Embryonic facial prominence (tissue), 1 donor: ENCODE results near the gene SLC30A3.

Experiments
- DNase-seq: peaks from one replicate; pipeline ENCODE4 v3.0.0-alpha.2; 2016; ENCODE audit errors: extremely low spot score

The SLC30A3 gene

DNA sequence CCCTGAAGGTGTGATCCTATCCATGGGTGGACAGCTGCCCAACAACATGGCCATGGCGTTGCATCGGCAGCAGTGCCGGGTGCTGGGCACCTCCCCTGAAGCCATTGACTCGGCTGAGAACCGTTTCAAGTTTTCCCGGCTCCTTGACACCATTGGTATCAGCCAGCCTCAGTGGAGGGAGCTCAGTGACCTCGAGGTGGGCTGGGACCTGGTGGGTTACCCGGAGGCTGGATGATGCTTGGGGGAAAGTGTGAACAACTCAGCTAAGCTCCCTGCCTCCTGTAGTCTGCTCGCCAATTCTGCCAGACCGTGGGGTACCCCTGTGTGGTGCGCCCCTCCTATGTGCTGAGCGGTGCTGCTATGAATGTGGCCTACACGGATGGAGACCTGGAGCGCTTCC is 29.5 kb downstream of the SLC30A3 start:
- no peak for DNase-seq

DNA sequence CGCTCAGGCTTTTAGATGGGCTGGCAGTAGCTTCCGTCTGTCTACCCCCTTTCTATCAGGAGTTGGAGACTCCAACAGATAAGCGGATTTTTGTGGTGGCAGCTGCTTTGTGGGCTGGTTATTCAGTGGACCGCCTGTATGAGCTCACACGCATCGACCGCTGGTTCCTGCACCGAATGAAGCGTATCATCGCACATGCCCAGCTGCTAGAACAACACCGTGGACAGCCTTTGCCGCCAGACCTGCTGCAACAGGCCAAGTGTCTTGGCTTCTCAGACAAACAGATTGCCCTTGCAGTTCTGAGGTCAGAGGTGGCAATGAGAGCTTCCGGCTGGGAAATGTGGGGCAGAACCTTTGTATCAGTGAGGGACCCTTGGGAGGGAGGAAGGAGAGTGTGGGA is 30.9 kb downstream of the SLC30A3 start:
- no peak for DNase-seq

DNA sequence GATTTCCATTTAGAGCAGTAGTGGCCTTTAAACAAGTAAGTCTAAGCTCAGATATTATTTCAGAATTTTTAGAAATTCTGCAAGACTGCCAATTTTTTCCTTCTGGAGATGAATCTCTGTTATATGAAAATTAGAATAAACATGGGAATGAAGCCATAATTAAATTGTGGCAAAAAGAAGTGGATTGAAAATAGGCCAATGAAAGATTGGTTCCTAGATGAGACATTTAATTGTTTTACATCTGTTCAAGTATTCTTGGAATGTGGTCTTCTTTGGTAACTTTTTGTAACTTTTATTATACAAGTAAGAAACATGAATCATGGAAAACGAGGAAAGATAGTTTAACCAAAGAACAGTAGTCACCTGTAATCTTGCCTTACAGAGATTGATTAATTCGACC is 35.3 kb downstream of the SLC30A3 start:
- DNase-seq = no peak

DNA sequence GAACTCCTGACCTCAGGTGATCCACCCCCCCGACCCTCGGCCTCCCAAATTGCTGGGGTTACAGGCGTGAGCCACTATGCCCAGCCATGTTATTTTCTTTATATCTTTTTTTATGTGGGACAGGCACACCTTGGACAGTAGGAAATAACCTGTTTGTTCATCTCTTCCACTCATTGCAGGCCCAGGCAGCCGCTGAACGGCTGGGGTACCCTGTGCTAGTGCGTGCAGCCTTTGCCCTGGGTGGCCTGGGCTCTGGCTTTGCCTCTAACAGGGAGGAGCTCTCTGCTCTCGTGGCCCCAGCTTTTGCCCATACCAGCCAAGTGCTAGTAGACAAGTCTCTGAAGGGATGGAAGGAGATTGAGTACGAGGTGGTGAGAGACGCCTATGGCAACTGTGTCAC is 37.3 kb downstream of the SLC30A3 start:
- no peak for DNase-seq

DNA sequence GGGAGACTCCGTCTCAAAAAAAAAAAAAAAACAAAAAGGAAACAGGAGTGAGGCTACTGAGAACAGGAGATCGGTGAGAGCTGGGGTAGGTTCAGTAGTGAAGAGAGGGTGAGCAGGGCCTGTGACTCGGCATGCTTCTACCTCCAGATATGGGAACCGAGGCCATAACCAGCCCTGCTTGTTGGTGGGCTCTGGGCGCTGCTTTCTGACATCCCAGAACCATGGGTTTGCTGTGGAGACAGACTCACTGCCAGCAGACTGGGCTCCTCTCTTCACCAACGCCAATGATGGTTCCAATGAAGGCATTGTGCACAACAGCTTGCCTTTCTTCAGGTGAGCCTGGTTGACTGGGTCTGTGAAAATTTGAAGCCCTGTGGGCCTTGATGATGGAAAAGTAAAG is 39.4 kb downstream of the SLC30A3 start:
- DNase-seq = no peak

DNA sequence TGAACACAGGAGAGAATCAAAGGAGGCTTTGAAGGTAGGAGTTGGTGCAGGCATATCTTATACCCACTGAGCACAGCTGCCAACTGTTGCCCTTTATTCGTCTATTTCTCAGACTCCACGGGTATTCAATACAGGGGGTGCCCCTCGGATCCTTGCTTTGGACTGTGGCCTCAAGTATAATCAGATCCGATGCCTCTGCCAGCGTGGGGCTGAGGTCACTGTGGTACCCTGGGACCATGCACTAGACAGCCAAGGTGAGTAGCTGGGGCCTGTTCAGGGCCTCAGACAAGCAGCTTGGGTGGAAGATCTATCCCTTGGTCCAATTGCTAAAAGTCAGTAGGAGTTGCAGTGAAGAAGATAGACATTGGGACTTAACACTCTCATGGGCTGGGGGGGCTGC is 40.4 kb downstream of the SLC30A3 start:
- no peak for DNase-seq

DNA sequence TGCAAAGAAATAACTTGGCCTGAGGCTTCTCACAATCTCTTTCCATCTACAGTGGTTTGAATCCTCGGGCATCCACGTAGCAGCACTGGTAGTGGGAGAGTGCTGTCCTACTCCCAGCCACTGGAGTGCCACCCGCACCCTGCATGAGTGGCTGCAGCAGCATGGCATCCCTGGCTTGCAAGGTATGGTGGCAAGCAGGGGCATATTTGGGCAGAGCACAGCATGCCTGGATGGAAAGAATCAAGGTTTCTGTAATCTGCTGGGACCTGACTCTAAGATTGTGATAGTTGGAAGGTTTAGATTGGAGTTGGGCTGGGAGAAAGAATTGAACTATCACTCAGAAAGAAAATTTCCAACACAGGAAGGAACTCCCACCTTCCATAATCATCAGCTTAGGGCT is 41.7 kb downstream of the SLC30A3 start:
- DNase-seq = no peak

DNA sequence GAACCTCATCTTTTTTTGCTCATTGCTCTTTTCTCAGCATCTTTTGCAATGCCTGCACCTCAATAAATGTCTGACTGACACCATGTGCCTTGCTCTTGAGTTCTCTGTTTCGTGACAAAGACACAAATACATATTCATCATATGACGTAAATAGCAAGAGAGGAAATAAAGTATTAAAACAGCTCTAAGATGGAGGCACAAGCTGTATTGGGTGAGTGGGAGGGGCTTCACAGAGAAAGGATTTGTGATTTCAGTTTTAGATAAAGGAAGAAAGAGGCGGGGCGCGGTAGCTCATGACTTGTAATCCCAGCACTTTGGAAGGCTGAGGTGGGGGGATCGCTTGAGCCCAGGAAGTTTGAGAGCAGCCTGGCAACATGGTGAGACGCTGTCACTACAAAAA is 42.8 kb downstream of the SLC30A3 start:
- DNase-seq = no peak

DNA sequence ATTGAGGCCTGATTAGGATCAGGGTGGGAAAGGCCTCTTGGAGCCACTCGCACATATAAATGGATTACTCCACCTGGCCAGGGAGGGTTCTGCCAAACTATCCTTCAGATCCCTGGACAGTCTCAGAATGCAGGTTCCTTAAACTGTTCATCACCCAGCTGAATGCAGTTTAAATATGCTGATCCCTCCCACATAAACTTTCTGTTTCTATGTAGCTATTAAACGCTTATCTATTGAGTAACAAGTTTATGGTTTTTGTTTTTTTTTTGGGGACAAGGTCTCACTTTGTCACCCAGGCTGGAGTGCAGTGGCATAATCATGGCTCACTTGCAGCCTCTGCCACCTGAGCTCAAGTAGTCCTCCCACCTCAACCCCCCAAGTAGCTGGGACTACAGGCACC is 43.8 kb downstream of the SLC30A3 start:
- DNase-seq = no peak

DNA sequence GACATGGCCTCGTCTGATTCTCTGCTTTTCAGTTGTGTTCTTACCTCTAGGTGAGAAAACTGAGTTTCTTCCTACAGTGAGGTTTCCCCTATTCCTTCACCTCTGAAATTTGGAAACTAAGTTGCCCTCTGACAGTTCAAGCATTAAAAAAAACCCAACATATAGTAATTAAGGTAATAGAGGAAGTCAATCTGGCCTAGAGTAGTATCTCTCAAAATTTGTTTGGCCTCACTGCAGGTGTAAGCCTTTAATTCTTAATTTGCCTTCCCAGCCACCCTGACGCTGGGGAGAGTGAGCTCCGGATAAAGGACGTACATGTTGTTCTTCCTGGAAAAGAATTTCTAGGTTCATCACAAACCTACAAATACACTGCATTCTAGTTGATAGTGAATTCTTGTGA is 44.2 kb downstream of the SLC30A3 start:
- no peak for DNase-seq

DNA sequence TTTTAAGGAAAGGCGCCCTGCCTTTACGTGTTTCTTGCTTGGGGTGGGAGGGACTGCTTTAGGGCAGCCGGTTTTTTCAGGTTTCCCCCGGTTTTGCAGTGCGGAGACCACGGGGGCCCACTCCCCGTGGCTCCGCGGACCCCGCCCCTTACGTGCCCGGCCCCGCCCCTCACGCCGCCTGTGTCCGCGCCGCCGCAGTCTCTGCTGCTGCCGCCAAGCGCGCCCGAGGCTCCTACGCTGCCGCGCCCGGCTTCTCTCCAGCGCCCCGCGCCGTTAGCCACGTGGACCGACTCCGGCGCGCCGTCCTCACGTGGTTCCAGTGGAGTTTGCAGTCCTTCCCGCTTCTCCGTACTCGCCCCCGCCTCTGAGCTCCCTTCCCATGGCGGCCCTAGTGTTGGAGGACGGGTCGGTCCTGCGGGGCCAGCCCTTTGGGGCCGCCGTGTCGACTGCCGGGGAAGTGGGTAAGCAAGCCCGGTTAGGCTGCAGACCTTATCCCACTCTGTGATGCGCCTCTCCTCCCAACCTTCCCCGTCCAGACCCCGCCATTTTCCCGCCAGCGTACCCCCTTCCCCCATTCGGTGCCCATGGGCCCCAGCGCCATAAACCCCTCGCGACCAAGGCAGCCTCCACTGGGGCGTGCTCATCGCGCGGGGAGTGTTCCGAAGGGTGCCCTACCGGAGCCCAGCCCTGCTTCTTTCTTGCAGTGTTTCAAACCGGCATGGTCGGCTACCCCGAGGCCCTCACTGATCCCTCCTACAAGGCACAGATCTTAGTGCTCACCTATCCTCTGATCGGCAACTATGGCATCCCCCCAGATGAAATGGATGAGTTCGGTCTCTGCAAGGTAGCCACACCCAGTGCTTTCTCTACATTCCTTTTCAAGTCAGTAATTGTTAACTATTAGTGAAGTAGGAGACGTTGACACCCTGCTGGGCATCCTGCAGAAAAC is 45.4 kb downstream of the SLC30A3 start, which contains the start of gene CAD:
CAD (plus strand) TSS at position 197 of the 949 bp plus-strand sequence; CDS start at position 380, 183 bp downstream.
- DNase-seq = peak; percentile 66

DNA sequence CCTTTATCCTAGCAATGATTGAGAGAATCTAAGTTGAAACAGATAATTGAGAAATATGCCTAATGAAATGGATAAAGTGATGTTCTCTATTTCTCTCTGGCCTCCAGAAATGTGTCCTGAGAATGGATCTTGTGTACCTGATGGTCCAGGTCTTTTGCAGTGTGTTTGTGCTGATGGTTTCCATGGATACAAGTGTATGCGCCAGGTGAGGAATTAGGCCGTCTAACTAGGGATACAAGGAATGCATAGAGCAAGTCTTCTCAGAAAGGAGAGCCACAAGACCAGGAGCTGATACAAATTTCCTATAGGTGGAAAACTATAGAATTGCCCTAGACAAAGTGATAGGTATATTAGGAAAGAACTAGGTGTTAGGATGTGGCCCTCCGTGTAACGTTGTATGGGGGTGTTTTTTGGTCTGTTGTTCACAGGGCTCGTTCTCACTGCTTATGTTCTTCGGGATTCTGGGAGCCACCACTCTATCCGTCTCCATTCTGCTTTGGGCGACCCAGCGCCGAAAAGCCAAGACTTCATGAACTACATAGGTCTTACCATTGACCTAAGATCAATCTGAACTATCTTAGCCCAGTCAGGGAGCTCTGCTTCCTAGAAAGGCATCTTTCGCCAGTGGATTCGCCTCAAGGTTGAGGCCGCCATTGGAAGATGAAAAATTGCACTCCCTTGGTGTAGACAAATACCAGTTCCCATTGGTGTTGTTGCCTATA is 46.3 kb downstream of the SLC30A3 start:
- DNase-seq = no peak

DNA sequence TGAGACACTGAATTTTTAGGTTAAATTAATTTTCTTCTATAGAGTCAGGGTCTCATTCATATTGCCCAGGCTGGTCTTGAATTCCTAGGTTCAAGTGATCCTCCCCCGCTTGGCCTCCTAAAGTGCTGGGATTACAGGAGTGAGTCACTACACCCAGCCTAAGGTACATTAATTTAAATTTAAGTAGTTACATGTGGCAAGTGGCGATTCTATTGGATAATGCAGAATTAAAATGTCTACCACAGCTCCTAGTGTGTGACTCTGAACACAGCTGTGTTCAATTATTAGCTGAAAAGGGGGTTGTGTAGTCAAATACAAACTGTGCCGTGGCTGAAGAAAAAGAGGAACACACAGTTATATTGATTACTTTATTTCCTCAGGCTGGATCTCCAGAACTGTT is 47.9 kb downstream of the SLC30A3 start:
- DNase-seq = no peak

DNA sequence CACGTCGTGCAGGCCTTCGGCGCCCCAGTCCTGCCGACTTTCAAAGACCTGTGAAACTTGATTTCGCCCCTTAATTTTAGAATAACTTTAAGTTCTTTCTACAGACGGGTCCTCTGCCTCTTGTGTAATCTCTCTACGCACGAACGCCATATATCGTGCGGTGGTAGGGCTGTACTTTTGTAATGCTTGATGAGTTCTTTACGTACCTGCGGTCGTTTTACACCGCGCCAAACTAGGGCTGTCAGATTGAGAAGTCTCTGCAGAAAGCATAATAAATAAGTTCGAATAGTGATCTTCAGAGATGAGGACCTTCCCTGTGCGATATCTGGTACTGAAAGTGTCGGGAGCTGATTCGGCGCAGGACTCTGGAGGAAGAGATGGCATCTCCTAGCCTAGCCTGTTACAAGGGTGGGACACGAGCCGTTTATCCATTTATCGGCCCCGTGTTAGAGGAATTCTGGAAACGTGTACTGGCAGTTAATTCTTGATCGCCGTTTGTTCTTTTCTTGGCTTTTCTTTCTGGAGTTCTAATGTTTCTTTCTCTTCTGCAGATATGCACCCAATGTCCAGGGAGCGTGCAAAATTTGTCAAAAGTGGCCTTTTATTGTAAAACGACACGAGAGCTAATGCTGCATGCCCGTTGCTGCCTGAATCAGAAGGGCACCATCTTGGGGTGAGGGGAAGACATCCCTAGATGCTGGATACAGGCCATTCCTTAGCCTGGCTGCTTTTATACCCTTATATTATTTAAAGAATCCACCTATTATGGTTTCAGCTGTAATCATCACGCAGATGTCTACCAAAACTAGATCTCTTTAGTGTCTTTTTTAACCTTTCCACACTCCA is 50.0 kb downstream of the SLC30A3 start:
- no peak for DNase-seq

DNA sequence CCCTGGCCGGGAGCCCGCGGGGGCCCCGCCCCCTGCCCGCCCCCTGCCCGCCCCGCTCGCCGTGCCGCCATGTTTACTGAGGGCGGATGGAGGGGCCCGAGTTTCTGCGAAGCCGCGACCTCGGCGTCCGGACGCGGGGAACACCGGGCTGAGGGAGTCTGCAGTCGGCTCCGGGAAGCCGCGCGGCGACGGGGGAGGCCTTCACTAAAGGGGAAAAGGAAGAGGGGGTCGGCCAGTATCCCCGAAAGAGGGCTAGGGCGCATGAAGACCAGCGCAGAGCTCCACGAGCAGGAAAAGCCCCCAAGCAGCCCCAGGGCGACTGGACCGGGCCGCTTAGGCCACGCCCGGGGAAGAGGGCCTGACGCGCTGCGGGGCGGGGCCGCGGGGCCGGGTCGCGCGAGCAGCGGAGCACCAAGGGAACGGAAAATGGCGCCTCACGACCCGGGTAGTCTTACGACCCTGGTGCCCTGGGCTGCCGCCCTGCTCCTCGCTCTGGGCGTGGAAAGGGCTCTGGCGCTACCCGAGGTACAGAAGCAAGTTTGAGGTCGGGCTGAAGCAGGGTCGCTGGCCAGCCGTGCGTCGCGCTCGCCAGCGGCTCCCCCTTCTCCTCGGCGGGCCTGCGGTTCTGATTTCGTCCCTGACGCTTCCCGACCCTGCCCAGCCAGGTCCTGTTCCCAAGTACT is 50.8 kb downstream of the SLC30A3 start, which contains the start of the genes ATRAID and SLC5A6:
ATRAID (plus strand) TSS at position 99 of the 683 bp plus-strand sequence; CDS start at position 427, 328 bp downstream.
SLC5A6 (minus strand) TSS at position 326 of the 683 bp plus-strand sequence. CDS start 4,618 bp downstream, outside the sequence.
- peak; percentile 81 for DNase-seq

DNA sequence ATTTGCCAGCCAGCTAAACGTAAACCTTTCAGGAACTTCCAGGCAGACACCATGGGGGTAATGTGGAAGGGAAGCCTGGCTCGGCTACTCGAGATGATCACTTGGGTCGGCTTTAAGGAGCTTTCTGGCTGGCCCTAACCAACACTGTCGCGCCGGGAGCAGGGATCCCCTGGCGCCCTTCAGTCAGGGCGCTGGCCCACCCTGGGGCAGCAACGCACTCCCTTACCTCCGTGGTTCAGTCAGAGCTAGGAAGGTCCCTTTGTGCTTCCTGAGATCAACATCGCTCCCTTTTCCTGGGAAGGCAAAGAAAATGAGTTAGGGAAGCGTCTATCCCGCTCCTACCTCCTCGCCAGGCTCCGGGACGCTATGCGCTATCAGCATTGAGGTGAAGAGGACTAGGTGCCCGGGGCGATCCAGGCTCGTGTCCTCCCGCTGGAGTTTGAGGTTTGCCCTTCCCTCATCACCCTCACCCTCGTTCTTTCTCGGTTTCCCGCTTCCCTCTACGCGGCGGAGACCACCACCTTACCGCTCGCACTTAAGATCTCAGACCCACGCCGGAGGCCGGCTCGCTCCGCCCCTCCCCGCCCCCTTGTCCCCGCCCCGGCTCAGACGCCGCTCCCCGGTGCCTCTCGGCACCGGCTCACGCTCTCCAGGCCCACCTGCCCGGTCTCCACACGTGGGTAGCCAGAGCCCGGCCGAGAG is 51.5 kb downstream of the SLC30A3 start:
- DNase-seq = peak; percentile 35

DNA sequence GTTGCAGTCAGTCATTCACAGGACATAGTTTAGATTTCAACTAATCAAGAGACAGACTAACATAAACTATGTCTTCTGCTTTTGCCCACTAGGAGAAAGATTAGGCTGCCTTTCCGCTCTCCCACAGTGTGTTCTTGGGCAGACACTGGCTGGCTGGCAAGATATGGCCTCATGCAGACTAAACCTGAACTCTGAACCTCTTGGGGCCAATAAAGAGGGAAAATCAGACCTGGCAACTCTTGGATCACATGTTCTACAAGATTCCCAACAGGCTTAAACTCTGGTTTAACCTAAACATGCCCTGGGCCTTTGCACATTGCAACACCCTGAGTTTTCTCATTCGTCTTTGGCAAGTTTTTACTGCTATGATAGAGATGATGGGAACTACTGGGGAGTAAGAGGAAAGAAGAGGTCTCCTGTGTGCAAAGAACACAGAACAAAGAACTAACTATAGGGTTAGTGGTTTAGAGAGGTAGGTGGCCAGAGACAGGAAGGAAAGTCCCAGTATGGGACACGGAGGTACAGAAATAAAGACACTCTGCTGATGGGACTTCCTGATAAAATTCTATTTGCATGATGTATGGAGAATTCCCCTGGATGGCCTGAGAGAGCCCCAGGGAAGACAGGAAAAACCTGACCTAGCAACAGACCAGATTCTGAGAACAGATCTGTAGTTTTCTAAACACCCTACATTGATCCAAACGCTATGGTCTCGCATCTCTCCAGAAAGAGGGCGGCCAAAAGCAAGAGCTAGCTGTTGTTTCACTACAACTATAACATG is 53.0 kb downstream of the SLC30A3 start:
- no peak for DNase-seq

DNA sequence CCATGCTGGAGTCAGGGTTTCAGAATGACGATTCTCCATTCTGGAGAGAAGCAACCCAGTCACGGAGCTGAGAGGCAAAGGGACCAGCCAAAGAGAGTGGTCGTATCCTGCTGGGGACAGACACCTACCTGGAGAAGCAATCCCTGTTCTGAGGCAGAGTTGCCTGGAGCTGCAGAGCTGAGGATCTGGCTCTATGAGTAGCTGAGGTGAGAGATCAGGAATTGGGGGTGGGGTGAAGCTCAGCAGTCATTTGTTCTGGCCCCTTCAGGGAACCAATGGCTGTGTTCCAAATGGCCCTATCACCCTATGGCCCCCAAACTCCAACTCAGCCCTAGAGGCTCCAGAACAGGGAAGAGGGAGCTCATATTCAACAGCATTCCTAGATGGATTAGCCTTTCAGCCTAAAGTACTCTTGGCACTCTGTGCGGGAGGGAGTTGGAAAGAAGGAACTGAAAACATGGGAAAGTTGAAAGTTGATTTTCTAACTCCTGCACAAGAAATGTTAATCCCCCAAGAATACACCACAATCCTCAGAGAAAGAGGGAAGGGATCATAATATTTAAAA is 54.3 kb downstream of the SLC30A3 start:
- DNase-seq = no peak

DNA sequence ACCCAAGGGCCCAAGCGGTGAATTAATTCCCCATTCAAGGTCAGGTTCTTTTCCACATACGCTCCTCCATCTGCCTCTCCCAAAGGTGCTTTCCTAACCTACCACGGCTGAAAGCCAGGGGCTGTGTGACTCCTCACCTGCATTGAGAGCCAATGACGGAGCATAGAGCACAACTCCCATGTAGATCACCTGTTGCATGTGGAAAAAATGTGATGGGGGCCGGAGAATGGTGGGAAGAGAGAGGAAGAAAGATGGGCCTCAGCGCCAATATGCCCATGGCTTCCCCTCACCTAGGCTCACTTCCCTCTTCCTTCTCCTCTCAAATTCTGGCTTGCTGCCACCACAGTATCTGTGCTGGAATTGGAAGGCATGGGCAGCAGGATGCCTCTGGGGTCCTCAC is 56.5 kb downstream of the SLC30A3 start:
- no peak for DNase-seq
